ENCODE data around the gene IRX1. TPM values are rescaled to one million over a fixed set of nuclear protein-coding genes. Genes with fewer than 3 reads are reported as not detected.
A peak's percentile ranks its signal among the peaks of the same experiment; 100 is the strongest.

Gene IRX1
- total and polyA plus RNA-seq, 2 experiments from 2014 or later: 142 to 168 TPM

- peak overlapping the region; percentile 65 for H3K4me3 ChIP-seq
Measured at GRCh38 chr5:3602785-3603502, 7.3 kb downstream of the IRX1 start.

GRCh38 chr5:3604501-3604900 is 8.9 kb downstream of the IRX1 start:
- DNase-seq (ENCODE audit: low read depth in 1 of 2, low spot score in 1 of 2): no peak
- H3K27me3 ChIP-seq: peaks cover 59% of the 10 kb centered on the region
- no peak for TF ChIP-seq CTCF (IDR thresholded peaks at IDR 0.05; ENCODE audit: low read depth, low read length)

More at GRCh38 chr5:3602785-3603502, 7.3 kb downstream of the IRX1 start:
- H3K4me1 ChIP-seq (ENCODE audit: low read depth): peaks cover 3% of the 10 kb centered on the region
- no peaks in the 10 kb centered on the region for H3K9me3 ChIP-seq (ENCODE audit: low read depth)
- peaks cover 74% of the 10 kb centered on the region for H3K27me3 ChIP-seq
- peak; percentile 15 to 68 for DNase-seq (ENCODE audit: low read depth in 1 of 2, low spot score in 1 of 2)
- peaks cover 6% of the 10 kb centered on the region for H3K36me3 ChIP-seq
- H3K27ac ChIP-seq: no peak overlapping the region
- peak; percentile 53 for TF ChIP-seq CTCF (IDR thresholded peaks at IDR 0.05; ENCODE audit: low read depth, low read length)

GRCh38 chr5:3605298-3606010 is 9.8 kb downstream of the IRX1 start:
- H3K27ac ChIP-seq: no peak overlapping the region
- H3K9me3 ChIP-seq (ENCODE audit: low read depth): no peaks in the 10 kb centered on the region
- no peak for DNase-seq (ENCODE audit: low read depth in 1 of 2, low spot score in 1 of 2)
- no peak for TF ChIP-seq CTCF (IDR thresholded peaks at IDR 0.05; ENCODE audit: low read depth, low read length)
- H3K4me3 ChIP-seq: no peak overlapping the region
- peaks cover 49% of the 10 kb centered on the region for H3K27me3 ChIP-seq
- peaks cover 3% of the 10 kb centered on the region for H3K4me1 ChIP-seq (ENCODE audit: low read depth)
- H3K36me3 ChIP-seq: peaks cover 4% of the 10 kb centered on the region

More at GRCh38 chr5:3604501-3604900, 8.9 kb downstream of the IRX1 start:
- Histone ChIP-seq H3K36me3 (peaks cover 8% of the 10 kb centered on the region), H3K4me1 (ENCODE audit: low read depth) (peaks cover 3% of the 10 kb centered on the region), H3K27ac (no peak overlapping the region), H3K9me3 (ENCODE audit: low read depth) (no peaks in the 10 kb centered on the region), H3K4me3 (no peak overlapping the region)

GRCh38 chr5:3606121-3606831 is 10.6 kb downstream of the IRX1 start:
- peaks cover 3% of the 10 kb centered on the region for H3K4me1 ChIP-seq (ENCODE audit: low read depth)
- H3K9me3 ChIP-seq (ENCODE audit: low read depth): no peaks in the 10 kb centered on the region
- H3K27me3 ChIP-seq: peaks cover 41% of the 10 kb centered on the region
- peaks cover 4% of the 10 kb centered on the region for H3K36me3 ChIP-seq
- no peak overlapping the region for H3K4me3 ChIP-seq
- no peak for TF ChIP-seq CTCF (IDR thresholded peaks at IDR 0.05; ENCODE audit: low read depth, low read length)
- H3K27ac ChIP-seq: no peak overlapping the region
- no peak for DNase-seq (ENCODE audit: low read depth in 1 of 2, low spot score in 1 of 2)

- peaks cover 3% of the 10 kb centered on the region for H3K4me1 ChIP-seq (ENCODE audit: low read depth)
- no peak for TF ChIP-seq CTCF (IDR thresholded peaks at IDR 0.05; ENCODE audit: low read depth, low read length)
- peaks cover 27% of the 10 kb centered on the region for H3K27me3 ChIP-seq
- H3K4me3 ChIP-seq: no peak overlapping the region
- H3K9me3 ChIP-seq (ENCODE audit: low read depth): no peaks in the 10 kb centered on the region
- DNase-seq (ENCODE audit: low read depth in 1 of 2, low spot score in 1 of 2): no peak
- no peak overlapping the region for H3K27ac ChIP-seq
- H3K36me3 ChIP-seq: peaks cover 4% of the 10 kb centered on the region
Measured at GRCh38 chr5:3607541-3608181, 12.0 kb downstream of the IRX1 start.
